Smooth muscle cell (in vitro differentiated cells): ENCODE data around the gene FUT8. TPM values are rescaled to one million over a fixed set of nuclear protein-coding genes. Genes with fewer than 3 reads are reported as not detected.

Experiments
- DNase-seq: peaks from one replicate; lab custom pipeline; 2025; ENCODE audit not compliant: unreplicated experiment; lab: John Stamatoyannopoulos, UW
- H2AFZ ChIP-seq: fragments of 200-600 bp; sonication (generic); 2 replicates; pipeline ENCODE4 v1.6.0; 2016; ENCODE audit warnings: antibody characterized with exemption, low read depth, mild to moderate bottlenecking
- H3F3A ChIP-seq: fragments of 200-600 bp; sonication (generic); 2 replicates; pipeline ENCODE4 v1.6.0; 2017; ENCODE audit warnings: antibody characterized with exemption, low read depth
- H3K27ac ChIP-seq: fragments of 200-600 bp; sonication (generic); 2 replicates; pipeline ENCODE4 v1.5.1; 2016; ENCODE audit warnings: low read depth, mild to moderate bottlenecking
- H3K27me3 ChIP-seq: fragments of 200-600 bp; sonication (generic); 2 replicates; pipeline ENCODE4 v1.6.1; 2016; ENCODE audit warnings: low read depth, mild to moderate bottlenecking
- H3K36me3 ChIP-seq: fragments of 200-600 bp; sonication (generic); 2 replicates; pipeline ENCODE4 v1.5.1; 2016; ENCODE audit warnings: low read depth
- H3K4me1 ChIP-seq: fragments of 200-600 bp; sonication (generic); 2 replicates; pipeline ENCODE4 v1.5.1; 2016; ENCODE audit warnings: low read depth
- H3K4me2 ChIP-seq: fragments of 200-600 bp; sonication (generic); 2 replicates; pipeline ENCODE4 v1.6.0; 2016; ENCODE audit warnings: mild to moderate bottlenecking
- H3K4me3 ChIP-seq: fragments of 200-600 bp; sonication (generic); 2 replicates; pipeline ENCODE4 v1.5.1; 2016; ENCODE audit warnings: mild to moderate bottlenecking
- H3K79me2 ChIP-seq: fragments of 200-600 bp; sonication (generic); 2 replicates; pipeline ENCODE4 v1.6.0; 2016; ENCODE audit warnings: low read depth, mild to moderate bottlenecking
- H3K9ac ChIP-seq: fragments of 200-600 bp; sonication (generic); 2 replicates; pipeline ENCODE4 v1.6.0; 2016; ENCODE audit warnings: low read depth
- H3K9me3 ChIP-seq: fragments of 200-600 bp; sonication (generic); replicated peaks from 2 replicates; pipeline ENCODE4 v1.5.1; 2016; ENCODE audit warnings: low read depth
- H4K20me1 ChIP-seq: fragments of 200-600 bp; sonication (generic); 2 replicates; pipeline ENCODE4 v1.6.0; 2016; ENCODE audit warnings: low read depth
- WGBS: methylation state at CpG from one replicate; pipeline ENCODE4 v1.1.7; 2016; ENCODE audit warnings: low lambda C conversion rate; 5-methylcytosine and 5-hydroxymethylcytosine counted together
- polyA plus RNA-seq: library from polyadenylated mRNA; unstranded; fragments of >200 nt; fragmentation: Nextera tagmentation; extraction: Ambion mirVana; gene quantifications from 2 replicates; pipeline ENCODE4 v1.2.1, GENCODE V29; 2016
- total RNA-seq: library from RNA; depleted of rRNA; stranded (reverse); fragments of >200 nt; gene quantifications from 2 replicates; pipeline ENCODE4 v1.2.3, GENCODE V29; 2014
- TF ChIP-seq, protein P1 (sequence below): fragments of 200-600 bp; sonication (generic); IDR thresholded peaks from 2 replicates; pipeline ENCODE4 v1.5.1; 2017; ENCODE audit warnings: borderline replicate concordance, mild to moderate bottlenecking, antibody characterized with exemption; ENCODE audit not compliant: insufficient read depth, poor library complexity, severe bottlenecking

FUT8 gene
- total and polyA plus RNA-seq, 2 experiments from 2014 or later: 12.8 to 50.2 TPM

DNA sequence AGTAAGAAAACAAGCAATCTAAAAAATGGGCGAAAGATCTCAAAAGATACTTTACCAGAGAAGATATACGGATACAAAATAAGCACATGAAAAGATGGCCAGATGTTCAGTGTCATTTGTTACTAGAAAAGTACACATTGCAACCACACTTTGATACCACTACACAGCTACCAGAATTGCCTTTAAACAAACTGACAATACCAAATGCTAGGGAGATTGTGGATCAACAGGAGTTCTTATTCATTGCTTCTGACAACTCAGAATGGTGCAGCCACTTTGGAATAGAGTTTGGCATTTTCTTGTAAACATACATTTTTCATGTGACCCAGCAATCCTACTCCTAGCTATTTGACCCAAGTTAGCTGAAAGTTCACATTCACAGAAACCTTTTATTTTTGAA lies 136.3 kb downstream of the FUT8 start:
- no peak overlapping the region for H3K4me2 ChIP-seq
- H3K4me1 ChIP-seq: no peaks in the 10 kb centered on the region
- no peaks in the 10 kb centered on the region for H3K27me3 ChIP-seq
- 95% methylated on average over 2 of the region's 2 CpGs for WGBS
- H4K20me1 ChIP-seq: peaks cover 3% of the 10 kb centered on the region
- no peaks in the 10 kb centered on the region for H3K9me3 ChIP-seq
- no peak overlapping the region for H3K4me3 ChIP-seq
- TF ChIP-seq, protein P1, sequence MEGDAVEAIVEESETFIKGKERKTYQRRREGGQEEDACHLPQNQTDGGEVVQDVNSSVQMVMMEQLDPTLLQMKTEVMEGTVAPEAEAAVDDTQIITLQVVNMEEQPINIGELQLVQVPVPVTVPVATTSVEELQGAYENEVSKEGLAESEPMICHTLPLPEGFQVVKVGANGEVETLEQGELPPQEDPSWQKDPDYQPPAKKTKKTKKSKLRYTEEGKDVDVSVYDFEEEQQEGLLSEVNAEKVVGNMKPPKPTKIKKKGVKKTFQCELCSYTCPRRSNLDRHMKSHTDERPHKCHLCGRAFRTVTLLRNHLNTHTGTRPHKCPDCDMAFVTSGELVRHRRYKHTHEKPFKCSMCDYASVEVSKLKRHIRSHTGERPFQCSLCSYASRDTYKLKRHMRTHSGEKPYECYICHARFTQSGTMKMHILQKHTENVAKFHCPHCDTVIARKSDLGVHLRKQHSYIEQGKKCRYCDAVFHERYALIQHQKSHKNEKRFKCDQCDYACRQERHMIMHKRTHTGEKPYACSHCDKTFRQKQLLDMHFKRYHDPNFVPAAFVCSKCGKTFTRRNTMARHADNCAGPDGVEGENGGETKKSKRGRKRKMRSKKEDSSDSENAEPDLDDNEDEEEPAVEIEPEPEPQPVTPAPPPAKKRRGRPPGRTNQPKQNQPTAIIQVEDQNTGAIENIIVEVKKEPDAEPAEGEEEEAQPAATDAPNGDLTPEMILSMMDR: no peak
- no peak for DNase-seq
- H3K79me2 ChIP-seq: peaks cover 5% of the 10 kb centered on the region
- no peak overlapping the region for H3K9ac ChIP-seq
- H3K27ac ChIP-seq: no peak overlapping the region
- no peak overlapping the region for H2AFZ ChIP-seq
- no peaks in the 10 kb centered on the region for H3F3A ChIP-seq
- no peaks in the 10 kb centered on the region for H3K36me3 ChIP-seq

DNA sequence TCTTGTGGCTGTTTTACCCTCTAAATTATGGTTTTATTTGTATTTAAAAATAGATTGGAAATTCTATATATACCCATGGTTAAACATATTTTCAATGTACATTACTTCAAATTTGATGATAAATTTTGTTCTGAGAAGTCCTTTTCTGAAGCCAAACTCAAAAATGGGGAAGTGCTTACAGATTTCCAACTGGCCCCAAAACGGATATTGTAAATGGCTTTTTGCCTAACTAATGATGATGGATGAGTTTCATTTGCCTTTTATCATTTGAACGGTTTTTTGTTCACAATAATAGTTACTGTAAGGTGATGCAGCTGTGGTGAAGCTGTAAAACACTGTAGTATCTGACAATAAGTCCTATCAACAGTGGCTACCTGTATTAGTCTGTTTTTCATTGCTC lies 136.9 kb downstream of the FUT8 start:
- Histone ChIP-seq H3K4me2 (no peak overlapping the region), H3K9me3 (no peaks in the 10 kb centered on the region), H3K4me3 (no peak overlapping the region), H3K36me3 (no peaks in the 10 kb centered on the region), H3K79me2 (peaks cover 5% of the 10 kb centered on the region), H2AFZ (no peak overlapping the region), H3K27ac (no peak overlapping the region), H4K20me1 (peaks cover 5% of the 10 kb centered on the region), H3F3A (no peaks in the 10 kb centered on the region), H3K27me3 (no peaks in the 10 kb centered on the region), H3K9ac (no peak overlapping the region), H3K4me1 (no peaks in the 10 kb centered on the region)
- DNase-seq: no peak
- 87% methylated on average over 2 of the region's 2 CpGs for WGBS
- TF ChIP-seq, protein P1: no peak

DNA sequence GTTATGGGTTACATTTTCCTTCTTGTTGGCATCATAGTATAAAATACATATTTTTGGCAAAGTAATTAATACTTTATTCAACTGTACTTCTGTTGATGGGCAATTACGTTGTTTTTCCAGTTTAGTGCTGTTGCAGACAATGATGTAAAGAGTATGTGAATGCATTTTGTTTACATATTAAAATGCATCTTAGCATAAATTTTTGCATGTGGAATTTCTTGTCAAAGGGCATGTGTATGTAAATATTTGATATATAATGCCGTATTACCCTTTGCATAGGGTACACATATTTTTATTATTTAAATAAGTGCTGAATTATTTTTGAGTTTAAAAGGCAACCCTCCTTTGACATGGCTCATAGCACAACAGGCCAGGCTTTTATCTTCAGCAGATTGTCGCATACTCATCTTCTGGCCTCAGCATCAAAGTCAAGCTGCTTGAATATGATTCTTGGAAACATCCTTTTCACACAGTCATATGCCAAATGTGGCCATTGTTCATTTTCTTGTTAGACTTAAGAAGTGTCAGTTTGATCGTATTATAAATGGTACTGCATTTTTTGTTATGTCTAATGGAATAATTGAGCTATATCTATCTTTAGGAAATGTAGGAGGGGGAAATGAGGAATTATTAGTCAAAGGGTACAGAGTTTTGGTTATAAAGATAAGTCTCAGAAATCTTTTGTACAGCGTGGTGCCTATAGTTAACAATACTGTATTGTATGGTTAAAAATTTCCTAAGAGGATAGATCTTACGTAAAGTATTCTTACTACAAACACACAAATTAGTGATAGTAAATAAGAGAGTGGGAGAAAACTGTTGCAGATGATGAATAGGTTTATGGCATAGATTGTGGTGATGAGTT lies 138.5 kb downstream of the FUT8 start:
- no peak overlapping the region for H3K9ac ChIP-seq
- WGBS: 93% methylated on average over 6 of the region's 6 CpGs
- H3K79me2 ChIP-seq: peaks cover 5% of the 10 kb centered on the region

More for the DNA sequence above, 138.5 kb downstream of the FUT8 start:
- Histone ChIP-seq H3F3A (no peaks in the 10 kb centered on the region), H3K9me3 (no peaks in the 10 kb centered on the region), H3K4me1 (no peaks in the 10 kb centered on the region), H4K20me1 (peaks cover 5% of the 10 kb centered on the region), H2AFZ (no peak overlapping the region), H3K4me2 (no peak overlapping the region), H3K36me3 (no peaks in the 10 kb centered on the region), H3K27me3 (no peaks in the 10 kb centered on the region), H3K4me3 (no peak overlapping the region), H3K27ac (no peak overlapping the region)
- TF ChIP-seq, protein P1: no peak
- no peak for DNase-seq
